NCI-H510A treated with DMSO at 0.1 percent for 48 hours (cell line): Measurements from ENCODE around the gene DDX28.
"Not testable (repeated sequence)": the region's sequence is repeated elsewhere in the genome, so short reads cannot be mapped to it uniquely, and the experiment has no call there.

Experiments
- DNase-seq: peaks from one replicate; lab custom pipeline; 2025; lab: John Stamatoyannopoulos, UW

The DDX28 gene

GRCh38 chr16:67994040-67994408 is 29.0 kb downstream of the DDX28 start:
- DNase-seq = not testable (repeated sequence)

GRCh38 chr16:67993207-67994039 is 29.6 kb downstream of the DDX28 start:
- DNase-seq = peak; percentile 35

GRCh38 chr16:67992661-67993206 is 30.3 kb downstream of the DDX28 start:
- no peak for DNase-seq

- no peak for DNase-seq
Measured at GRCh38 chr16:67990018-67990386, 33.0 kb downstream of the DDX28 start.

GRCh38 chr16:67989322-67990017 is 33.6 kb downstream of the DDX28 start:
- no peak for DNase-seq

- no peak for DNase-seq
Measured at GRCh38 chr16:67988675-67989074, 34.4 kb downstream of the DDX28 start.

GRCh38 chr16:67987460-67988160 is 35.4 kb downstream of the DDX28 start:
- no peak for DNase-seq

- no peak for DNase-seq
Measured at GRCh38 chr16:67986949-67987348, 36.1 kb downstream of the DDX28 start.

GRCh38 chr16:67982011-67982696 is 40.9 kb downstream of the DDX28 start:
- DNase-seq = no peak

- DNase-seq = no peak
Measured at GRCh38 chr16:67979955-67980678, 42.9 kb downstream of the DDX28 start, which contains the start of gene DPEP3. TSS of gene DPEP3 (minus strand) at chr16:67980499. CDS start at chr16:67980380, 119 bp downstream.

- DNase-seq = no peak
Measured at GRCh38 chr16:67977469-67978227, 45.4 kb downstream of the DDX28 start.

- no peak for DNase-seq
Measured at GRCh38 chr16:67977005-67977404, 46.0 kb downstream of the DDX28 start.

GRCh38 chr16:67976205-67976604 is 46.8 kb downstream of the DDX28 start:
- DNase-seq = no peak

- DNase-seq = no peak
Measured at GRCh38 chr16:67975321-67976105, 47.5 kb downstream of the DDX28 start.

- DNase-seq = not testable (repeated sequence)
Measured at GRCh38 chr16:67972285-67972684, 50.7 kb downstream of the DDX28 start.

- no peak for DNase-seq
Measured at GRCh38 chr16:67971111-67971510, 51.9 kb downstream of the DDX28 start.
